Urothelium cell line (cell line): Measurements from ENCODE around the gene CXCL13.
"Not testable (repeated sequence)": the region's sequence is repeated elsewhere in the genome, so short reads cannot be mapped to it uniquely, and the experiment has no call there.

Source experiments
- DNase-seq: peaks from one replicate; pipeline ENCODE4 v3.0.0; 2011; ENCODE audit warnings: low spot score, mixed read lengths
- FAIRE-seq: peaks from 2 replicates; lab custom pipeline; 2011; peaks lifted over from hg19 to GRCh38; lab: Jason Lieb, UNC

Gene CXCL13

GRCh38 chr4:77600521-77601451 is 4.8 kb upstream of the CXCL13 start:
- FAIRE-seq (no peak), DNase-seq (peak; percentile 55)

GRCh38 chr4:77601614-77602187 is 3.9 kb upstream of the CXCL13 start:
- DNase-seq (no peak), FAIRE-seq (no peak)

- DNase-seq (no peak), FAIRE-seq (no peak)
Measured at GRCh38 chr4:77613267-77613666, 7.6 kb downstream of the CXCL13 start.

GRCh38 chr4:77615153-77615552 is 9.5 kb downstream of the CXCL13 start:
- FAIRE-seq (no peak), DNase-seq (no peak)

- DNase-seq (peak; percentile 73), FAIRE-seq (no peak)
Measured at GRCh38 chr4:77617203-77617602, 11.6 kb downstream of the CXCL13 start.

GRCh38 chr4:77618383-77619241 is 13.0 kb downstream of the CXCL13 start:
- FAIRE-seq (peak; percentile 95), DNase-seq (peak; percentile 81)

GRCh38 chr4:77619408-77619807 is 13.8 kb downstream of the CXCL13 start:
- FAIRE-seq: no peak
- peak; percentile 10 for DNase-seq

- DNase-seq (no peak), FAIRE-seq (no peak)
Measured at GRCh38 chr4:77621254-77621653, 15.6 kb downstream of the CXCL13 start.

- DNase-seq (no peak), FAIRE-seq (no peak)
Measured at GRCh38 chr4:77623091-77623490, 17.5 kb downstream of the CXCL13 start.

GRCh38 chr4:77624213-77624612 is 18.6 kb downstream of the CXCL13 start:
- FAIRE-seq (no peak), DNase-seq (no peak)

GRCh38 chr4:77625485-77625884 is 19.9 kb downstream of the CXCL13 start:
- DNase-seq (no peak), FAIRE-seq (no peak)

- FAIRE-seq: no peak
- no peak for DNase-seq
Measured at GRCh38 chr4:77629885-77630284, 24.3 kb downstream of the CXCL13 start.

GRCh38 chr4:77631276-77631675 is 25.7 kb downstream of the CXCL13 start:
- no peak for FAIRE-seq
- no peak for DNase-seq

- DNase-seq (no peak), FAIRE-seq (no peak)
Measured at GRCh38 chr4:77634132-77634785, 28.6 kb downstream of the CXCL13 start.

GRCh38 chr4:77635246-77635645 is 29.6 kb downstream of the CXCL13 start:
- DNase-seq (no peak), FAIRE-seq (no peak)

- DNase-seq: peak; percentile 11
- no peak for FAIRE-seq
Measured at GRCh38 chr4:77635876-77636275, 30.3 kb downstream of the CXCL13 start.

GRCh38 chr4:77636902-77637301 is 31.3 kb downstream of the CXCL13 start:
- peak; percentile 70 for DNase-seq
- peak; percentile 94 for FAIRE-seq

- not testable (repeated sequence) for DNase-seq, FAIRE-seq
Measured at GRCh38 chr4:77644069-77644468, 38.4 kb downstream of the CXCL13 start.

GRCh38 chr4:77650787-77651186 is 45.2 kb downstream of the CXCL13 start:
- DNase-seq (no peak), FAIRE-seq (no peak)

- DNase-seq (no peak), FAIRE-seq (no peak)
Measured at GRCh38 chr4:77651820-77652219, 46.2 kb downstream of the CXCL13 start.
